ENCODE data around the gene ZNF436.

DNA sequence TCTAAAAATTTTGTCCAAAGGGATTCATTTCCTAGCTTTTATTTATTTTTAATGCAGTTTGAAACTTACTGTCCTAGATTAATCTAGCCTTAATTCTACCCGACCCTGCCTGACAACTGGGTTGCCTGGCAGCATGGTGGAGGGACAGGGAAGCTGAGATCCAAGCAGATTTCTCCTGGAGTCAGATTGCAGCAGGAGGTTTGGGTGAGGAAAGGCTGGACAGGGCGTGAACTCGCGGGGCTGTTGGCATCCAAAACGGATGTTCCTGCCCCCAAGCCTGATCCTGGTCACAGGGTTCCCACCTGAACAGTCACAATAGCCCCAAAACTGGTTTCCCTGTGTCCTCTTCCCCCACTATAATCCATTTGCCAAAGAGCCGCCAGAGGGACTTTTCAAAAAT is 31.7 kb upstream of the ZNF436 start:
- TF ChIP-seq CTCF (IDR thresholded peaks at IDR 0.05): no peak
- no peak for TF ChIP-seq EP300 (IDR thresholded peaks at IDR 0.05)
- TF ChIP-seq POLR2A (IDR thresholded peaks at IDR 0.05): no peak
